ENCODE results near the gene CAMK2A.

DNA sequence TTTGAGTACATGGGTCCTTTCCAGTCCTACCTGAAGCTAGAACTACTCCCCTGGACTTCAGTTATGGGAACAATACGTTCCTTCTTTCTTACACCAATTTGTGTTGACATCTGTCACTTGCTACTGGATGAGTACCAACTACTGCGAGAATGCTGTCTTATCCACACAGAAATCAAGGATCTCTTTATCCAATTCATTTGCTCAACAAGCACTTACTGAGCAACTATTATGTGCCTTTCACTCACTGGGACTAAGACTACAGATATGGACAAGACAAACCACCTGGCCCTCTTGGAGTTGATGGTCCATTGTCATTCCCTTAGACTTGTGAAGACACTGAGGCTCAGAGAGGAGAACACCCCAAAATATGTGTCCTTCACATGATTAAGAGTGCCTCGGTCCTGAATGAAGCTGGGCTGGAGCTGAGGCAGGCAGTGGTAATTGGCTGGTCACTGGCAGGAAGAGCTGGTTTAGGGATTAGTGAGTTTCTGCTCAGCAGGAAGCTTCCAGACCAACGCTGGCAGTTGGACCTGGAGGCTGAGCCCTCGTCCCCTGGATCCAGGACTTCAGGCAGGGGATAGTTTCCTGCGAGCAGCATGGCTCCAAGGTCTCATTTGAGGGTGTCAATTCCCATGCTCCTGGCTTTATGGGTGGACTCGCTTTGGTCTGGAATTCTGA is 21.6 kb upstream of the CAMK2A start:
- TF ChIP-seq, protein P1, sequence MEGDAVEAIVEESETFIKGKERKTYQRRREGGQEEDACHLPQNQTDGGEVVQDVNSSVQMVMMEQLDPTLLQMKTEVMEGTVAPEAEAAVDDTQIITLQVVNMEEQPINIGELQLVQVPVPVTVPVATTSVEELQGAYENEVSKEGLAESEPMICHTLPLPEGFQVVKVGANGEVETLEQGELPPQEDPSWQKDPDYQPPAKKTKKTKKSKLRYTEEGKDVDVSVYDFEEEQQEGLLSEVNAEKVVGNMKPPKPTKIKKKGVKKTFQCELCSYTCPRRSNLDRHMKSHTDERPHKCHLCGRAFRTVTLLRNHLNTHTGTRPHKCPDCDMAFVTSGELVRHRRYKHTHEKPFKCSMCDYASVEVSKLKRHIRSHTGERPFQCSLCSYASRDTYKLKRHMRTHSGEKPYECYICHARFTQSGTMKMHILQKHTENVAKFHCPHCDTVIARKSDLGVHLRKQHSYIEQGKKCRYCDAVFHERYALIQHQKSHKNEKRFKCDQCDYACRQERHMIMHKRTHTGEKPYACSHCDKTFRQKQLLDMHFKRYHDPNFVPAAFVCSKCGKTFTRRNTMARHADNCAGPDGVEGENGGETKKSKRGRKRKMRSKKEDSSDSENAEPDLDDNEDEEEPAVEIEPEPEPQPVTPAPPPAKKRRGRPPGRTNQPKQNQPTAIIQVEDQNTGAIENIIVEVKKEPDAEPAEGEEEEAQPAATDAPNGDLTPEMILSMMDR (IDR thresholded peaks at IDR 0.05), result no peak
- no peak for TF ChIP-seq EP300 (IDR thresholded peaks at IDR 0.05)

Measured in sigmoid colon (tissue), 4 donors.